H1 (cell line): ENCODE data around the gene SBNO1. TPM values are rescaled to one million over a fixed set of nuclear protein-coding genes. Genes with fewer than 3 reads are reported as not detected.
"Not testable (repeated sequence)": the region's sequence is repeated elsewhere in the genome, so short reads cannot be mapped to it uniquely, and the experiment has no call there.

ENCODE experiments used
- CTCF ChIA-PET: fragments of 300-600 bp; sonication (Branson Sonifier 250); formaldehyde crosslinking; loops from one replicate; lab custom pipeline; 2021; ENCODE audit not compliant: partially characterized antibody; lab: Charles Lee
- POLR2A ChIA-PET: fragments of 300-600 bp; sonication (Branson Sonifier 250); formaldehyde crosslinking; loops from one replicate; lab custom pipeline; 2021; ENCODE audit warnings: inconsistent platforms; ENCODE audit not compliant: partially characterized antibody; lab: Charles Lee
- DNase-seq, 2 experiments: peaks; one replicate each; pipeline versions ENCODE4 v3.0.0 to v3.0.0-alpha.2; 2010 to 2022; ENCODE audit warnings: low spot score in 2 of 2, low read depth in 1 of 2, mixed read lengths in 1 of 2
- FAIRE-seq: peaks from 2 replicates; lab custom pipeline; 2011; peaks lifted over from hg19 to GRCh38; lab: Jason Lieb, UNC
- H2AFZ ChIP-seq: 2 replicates; pipeline ENCODE4 v1.8.1; 2012; ENCODE audit warnings: low read length, inconsistent platforms
- H2AK5ac ChIP-seq: 2 replicates; pipeline ENCODE4 v1.6.1; 2013; ENCODE audit warnings: low read depth, low read length
- H2BK120ac ChIP-seq: replicated peaks from 2 replicates; pipeline ENCODE3; 2013; ENCODE audit warnings: low read depth, low read length, inconsistent platforms
- H2BK12ac ChIP-seq: 2 replicates; pipeline ENCODE4 v1.6.1; 2013; ENCODE audit warnings: low read depth, low read length
- H2BK15ac ChIP-seq: 2 replicates; pipeline ENCODE4 v1.6.1; 2013; ENCODE audit warnings: low read length
- H2BK20ac ChIP-seq: 2 replicates; pipeline ENCODE4 v1.6.1; 2013; ENCODE audit warnings: low read length
- H2BK5ac ChIP-seq: 2 replicates; pipeline ENCODE4 v1.6.1; 2013; ENCODE audit warnings: low read depth, low read length
- H3K14ac ChIP-seq: 2 replicates; pipeline ENCODE4 v1.6.1; 2013; ENCODE audit warnings: inconsistent platforms; ENCODE audit not compliant: insufficient read length
- H3K18ac ChIP-seq: 2 replicates; pipeline ENCODE4 v1.6.1; 2013; ENCODE audit warnings: low read length; ENCODE audit errors: extremely low read depth
- H3K23ac ChIP-seq: 2 replicates; pipeline ENCODE4 v1.6.1; 2013; ENCODE audit warnings: inconsistent platforms; ENCODE audit not compliant: insufficient read length
- H3K23me2 ChIP-seq: 2 replicates; pipeline ENCODE4 v1.6.1; 2013; ENCODE audit warnings: low read depth, low read length
- H3K27ac ChIP-seq: 2 replicates; pipeline ENCODE4 v1.6.1; 2011; ENCODE audit warnings: low read depth, low read length, inconsistent platforms
- H3K27me3 ChIP-seq, 4 experiments: replicated peaks in 1 of 4; 1 replicate in 1 of 4; 2 replicates in 3 of 4; pipeline versions ENCODE4 v1.6.1 to v1.8.1; 2011 to 2013; ENCODE audit warnings: low read length in 3 of 4, mild to moderate bottlenecking in 3 of 4, inconsistent platforms in 2 of 4, mixed read lengths in 2 of 4, moderate library complexity in 1 of 4; ENCODE audit not compliant: control insufficient read depth in 3 of 4, insufficient read depth in 3 of 4; ENCODE audit errors: extremely low read depth in 1 of 4
- H3K36me3 ChIP-seq, 4 experiments: 2 replicates each; pipeline versions ENCODE4 v1.6.1 to v1.8.1; 2011 to 2013; ENCODE audit warnings: mild to moderate bottlenecking in 4 of 4, low read length in 3 of 4, moderate library complexity in 2 of 4, control low read depth in 1 of 4, inconsistent platforms in 1 of 4; ENCODE audit not compliant: insufficient read depth in 4 of 4, control insufficient read depth in 2 of 4
- H3K4ac ChIP-seq: replicated peaks from 2 replicates; pipeline ENCODE3; 2013; ENCODE audit warnings: low read length, low read depth, mixed read lengths, inconsistent platforms; ENCODE audit not compliant: insufficient read length
- H3K4me1 ChIP-seq, 4 experiments: replicated peaks in 1 of 4; 1 replicate in 1 of 4; 2 replicates in 3 of 4; pipeline versions ENCODE4 v1.6.1 to v1.8.1; 2011 to 2013; ENCODE audit warnings: low read length in 3 of 4, inconsistent platforms in 2 of 4, mixed read lengths in 1 of 4; ENCODE audit not compliant: insufficient read depth in 4 of 4, control insufficient read depth in 3 of 4
- H3K4me2 ChIP-seq, 2 experiments: 2 replicates each; pipeline versions ENCODE4 v1.6.1 to v1.8.1; 2011 to 2013; ENCODE audit warnings: low read depth in 2 of 2, low read length in 2 of 2, control low read depth in 1 of 2, inconsistent platforms in 1 of 2, mild to moderate bottlenecking in 1 of 2; ENCODE audit not compliant: insufficient read depth in 1 of 2
- H3K4me3 ChIP-seq, 4 experiments: fragments of 200-600, 300-600 bp in 1 of 4; sonication (generic), shearing (Covaris generic), sonication (Bioruptor Twin) in 1 of 4; 2 replicates each; pipeline versions ENCODE4 v1.5.1 to v1.8.1; 2011 to 2016; ENCODE audit warnings: low read length in 4 of 4, low read depth in 3 of 4, control low read depth in 2 of 4, inconsistent platforms in 2 of 4, mild to moderate bottlenecking in 2 of 4, mixed read lengths in 1 of 4, moderate library complexity in 1 of 4; ENCODE audit not compliant: insufficient read depth in 2 of 4; ENCODE audit errors: extremely low read depth in 1 of 4
- H3K56ac ChIP-seq: replicated peaks from 2 replicates; pipeline ENCODE3; 2013; ENCODE audit warnings: low read depth, mild to moderate bottlenecking, mixed read lengths, low read length, inconsistent platforms; ENCODE audit not compliant: insufficient read length
- H3K79me1 ChIP-seq: 2 replicates; pipeline ENCODE4 v1.6.1; 2013; ENCODE audit warnings: low read depth, low read length, control low read depth
- H3K79me2 ChIP-seq, 2 experiments: 2 replicates each; pipeline versions ENCODE4 v1.6.1 to v1.8.1; 2012 to 2013; ENCODE audit warnings: low read length in 2 of 2, mild to moderate bottlenecking in 2 of 2, inconsistent platforms in 1 of 2; ENCODE audit not compliant: insufficient read depth in 2 of 2, control insufficient read depth in 1 of 2
- H3K9ac ChIP-seq, 4 experiments: replicated peaks in 1 of 4; 1 replicate in 1 of 4; 2 replicates in 3 of 4; pipeline versions ENCODE4 v1.6.1 to v1.8.1; 2011 to 2013; ENCODE audit warnings: low read depth in 3 of 4, low read length in 3 of 4, control low read depth in 2 of 4, mild to moderate bottlenecking in 2 of 4, moderate library complexity in 2 of 4, inconsistent platforms in 1 of 4; ENCODE audit errors: extremely low read depth in 1 of 4
- H3K9me3 ChIP-seq, 2 experiments: 2 replicates each; pipeline versions ENCODE4 v1.6.1 to v1.8.1; 2012 to 2013; ENCODE audit warnings: mild to moderate bottlenecking in 2 of 2, moderate library complexity in 2 of 2, control low read depth in 1 of 2, inconsistent platforms in 1 of 2, low read depth in 1 of 2, low read length in 1 of 2, mixed read lengths in 1 of 2; ENCODE audit not compliant: insufficient read depth in 2 of 2
- H4K20me1 ChIP-seq, 2 experiments: replicated peaks in 1 of 2; 2 replicates each; pipeline versions ENCODE3 to v1.8.1; 2011 to 2013; ENCODE audit warnings: inconsistent platforms in 2 of 2, low read length in 2 of 2, mild to moderate bottlenecking in 1 of 2; ENCODE audit not compliant: insufficient read depth in 2 of 2, control insufficient read depth in 1 of 2
- H4K5ac ChIP-seq: 2 replicates; pipeline ENCODE4 v1.6.1; 2013; ENCODE audit warnings: low read length, low read depth, mixed read lengths, inconsistent platforms; ENCODE audit not compliant: insufficient read length
- H4K8ac ChIP-seq: 2 replicates; pipeline ENCODE4 v1.8.0; 2013; ENCODE audit warnings: mild to moderate bottlenecking, moderate library complexity, low read length, inconsistent platforms; ENCODE audit not compliant: insufficient read depth; ENCODE audit errors: extremely low read depth
- H4K91ac ChIP-seq: replicated peaks from 2 replicates; pipeline ENCODE3; 2013; ENCODE audit warnings: low read length, mixed read lengths, inconsistent platforms; ENCODE audit not compliant: insufficient read length
- RAD21 ChIP-seq, 2 experiments: IDR thresholded peaks in 1 of 2; conservative IDR thresholded peaks in 1 of 2; 2 replicates each; pipeline ENCODE4 v1.6.1; 2011; ENCODE audit warnings: low read depth in 2 of 2, low read length in 2 of 2, improper control_type of control experiment in 1 of 2, inconsistent platforms in 1 of 2, mild to moderate bottlenecking in 1 of 2, moderate library complexity in 1 of 2
- WGBS, 2 experiments: shearing (Covaris generic) in 1 of 2; methylation state at CpG; one replicate each; pipeline versions ENCODE4 v1.1.6 to v1.1.7; 2013 to 2015; ENCODE audit warnings: low lambda C conversion rate in 2 of 2, mixed read lengths in 2 of 2, inconsistent platforms in 1 of 2, low coverage in 1 of 2, missing lambda C conversion rate in 1 of 2; ENCODE audit not compliant: insufficient replicate concordance in 2 of 2, insufficient coverage in 1 of 2, insufficient read length in 1 of 2; ENCODE audit errors: extremely low coverage in 1 of 2, missing lambda C conversion rate in 1 of 2; 5-methylcytosine and 5-hydroxymethylcytosine counted together
- polyA plus RNA-seq, 7 experiments: library from polyadenylated mRNA; depleted of rRNA in 3 of 7; stranded (reverse) in 5 of 7; unstranded in 2 of 7; fragments of >200 nt in 5 of 7; fragments of 200-250 nt in 2 of 7; gene quantifications; 1 replicate in 5 of 7; 2 replicates in 1 of 7; 4 replicates in 1 of 7; pipeline versions ENCODE4 v1.2.1 to v1.2.3, GENCODE V29; 2011 to 2013; ENCODE audit warnings: missing spikeins in 2 of 7, mixed read lengths in 2 of 7
- total RNA-seq: library from RNA; stranded (reverse); fragmentation: NEBNext Ultra II Directional; extraction: Animal tissue kit (Norgen Biotek cat#: 25700); gene quantifications from 2 replicates; pipeline ENCODE4 v1.2.1, GENCODE V29; 2021
- TF ChIP-seq, protein P1 (sequence below), 3 experiments: IDR thresholded peaks; 1 replicate in 2 of 3; 2 replicates in 1 of 3; pipeline versions ENCODE4 v1.5.1 to v1.6.1; 2011; ENCODE audit warnings: low read length in 3 of 3, mild to moderate bottlenecking in 3 of 3, inconsistent platforms in 2 of 3, low read depth in 1 of 3, moderate library complexity in 1 of 3; ENCODE audit not compliant: insufficient read depth in 1 of 3; ENCODE audit errors: control extremely low read depth in 1 of 3

Gene SBNO1
- total and polyA plus RNA-seq, 2 of the 8 experiments (the other 6 are each of a cell fraction or from before 2014, with no cell fraction given): 6.7 to 57.7 TPM

DNA sequence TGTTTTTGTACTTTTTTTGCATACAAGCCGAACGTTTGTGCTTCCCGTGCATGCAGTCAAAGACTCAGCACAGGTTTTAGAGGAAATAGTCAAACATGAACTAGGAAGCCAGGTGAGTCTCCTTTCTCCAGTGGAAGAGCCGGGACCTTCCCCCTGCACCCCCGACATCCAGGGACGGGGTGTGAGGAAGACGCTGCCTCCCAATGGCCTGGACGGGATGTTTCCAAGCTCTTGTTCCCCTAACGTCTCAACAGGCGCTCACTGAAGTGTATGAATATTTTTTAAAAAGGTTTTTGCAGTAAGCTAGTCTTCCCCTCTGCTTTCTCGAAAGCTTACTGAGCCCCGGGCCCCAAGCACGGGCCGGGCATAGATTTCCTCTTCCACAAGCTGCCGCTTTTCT lies 43.3 kb upstream of the SBNO1 start:
- FAIRE-seq, H3K18ac ChIP-seq, H2BK20ac ChIP-seq, H3K79me1 ChIP-seq, H3K9me3 ChIP-seq, H2AFZ ChIP-seq, H3K79me2 ChIP-seq, H3K27ac ChIP-seq, H3K4me3 ChIP-seq, H3K4me1 ChIP-seq, H3K23me2 ChIP-seq, POLR2A ChIA-PET, H2AK5ac ChIP-seq, H4K5ac ChIP-seq, DNase-seq, H3K23ac ChIP-seq, H4K91ac ChIP-seq, H3K4ac ChIP-seq, H3K9ac ChIP-seq, H3K14ac ChIP-seq, H2BK5ac ChIP-seq, H4K8ac ChIP-seq, H3K56ac ChIP-seq, H3K4me2 ChIP-seq, H2BK12ac ChIP-seq, H2BK15ac ChIP-seq, H2BK120ac ChIP-seq: not testable (repeated sequence)
- 84% methylated on average over 12 of the region's 15 CpGs; no CpG with 5 or more reads in 1 of the 2 experiments for WGBS, 2 experiments
- H3K27me3 ChIP-seq: peaks cover 9 to 16% (median 15%) of the 10 kb centered on the region in 4 experiments
- peaks cover 11 to 12% of the 10 kb centered on the region in 2 experiments for H4K20me1 ChIP-seq
- H3K36me3 ChIP-seq: peaks cover 2 to 22% (median 10%) of the 10 kb centered on the region in 4 experiments; a peak in 7 of 8 replicates
- CTCF ChIA-PET: interaction anchor here (0.6 kb wide), 1 partner anchor 367 kb away, joined by 3 read pairs; no protein-coding TSS in a partner anchor
- TF ChIP-seq, protein P1, sequence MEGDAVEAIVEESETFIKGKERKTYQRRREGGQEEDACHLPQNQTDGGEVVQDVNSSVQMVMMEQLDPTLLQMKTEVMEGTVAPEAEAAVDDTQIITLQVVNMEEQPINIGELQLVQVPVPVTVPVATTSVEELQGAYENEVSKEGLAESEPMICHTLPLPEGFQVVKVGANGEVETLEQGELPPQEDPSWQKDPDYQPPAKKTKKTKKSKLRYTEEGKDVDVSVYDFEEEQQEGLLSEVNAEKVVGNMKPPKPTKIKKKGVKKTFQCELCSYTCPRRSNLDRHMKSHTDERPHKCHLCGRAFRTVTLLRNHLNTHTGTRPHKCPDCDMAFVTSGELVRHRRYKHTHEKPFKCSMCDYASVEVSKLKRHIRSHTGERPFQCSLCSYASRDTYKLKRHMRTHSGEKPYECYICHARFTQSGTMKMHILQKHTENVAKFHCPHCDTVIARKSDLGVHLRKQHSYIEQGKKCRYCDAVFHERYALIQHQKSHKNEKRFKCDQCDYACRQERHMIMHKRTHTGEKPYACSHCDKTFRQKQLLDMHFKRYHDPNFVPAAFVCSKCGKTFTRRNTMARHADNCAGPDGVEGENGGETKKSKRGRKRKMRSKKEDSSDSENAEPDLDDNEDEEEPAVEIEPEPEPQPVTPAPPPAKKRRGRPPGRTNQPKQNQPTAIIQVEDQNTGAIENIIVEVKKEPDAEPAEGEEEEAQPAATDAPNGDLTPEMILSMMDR (IDR thresholded peaks at IDR 0.05; ENCODE audit: control extremely low read depth in 1 of 3, insufficient read depth in 1 of 3, low read depth in 1 of 3, low read length in 3 of 3): peak in 1 of 3 experiments; percentile 4; a peak in 1 of 4 replicates
- TF ChIP-seq RAD21 (IDR thresholded peaks at IDR 0.05 in 1 of 2, conservative IDR thresholded peaks at IDR 0.05 in 1 of 2; ENCODE audit: low read depth in 2 of 2, low read length in 2 of 2): peak in 1 of 2 experiments; percentile 8; a peak in 1 of 4 replicates
